SU-DHL-6 (cell line): ENCODE data around the gene HBEGF.

Experiments used
- H2AFZ ChIP-seq: fragments of 200-600 bp; sonication (generic); 2 replicates; pipeline ENCODE4 v1.6.1; 2014; ENCODE audit warnings: low read depth, mild to moderate bottlenecking, moderate library complexity, mixed read lengths, antibody characterized with exemption, low read length; ENCODE audit not compliant: severe bottlenecking
- H3F3A ChIP-seq: fragments of 200-600 bp; shearing (Covaris generic); 2 replicates; pipeline ENCODE4 v1.6.0; 2016; ENCODE audit warnings: antibody characterized with exemption, mild to moderate bottlenecking; ENCODE audit not compliant: insufficient read depth
- H3K27ac ChIP-seq: fragments of 200-600 bp; sonication (generic); 2 replicates; pipeline ENCODE4 v1.5.1; 2016; ENCODE audit warnings: low read depth, mild to moderate bottlenecking, low read length, moderate library complexity, mixed read lengths
- H3K27me3 ChIP-seq: fragments of 200-600 bp; sonication (generic), shearing (Covaris generic); 2 replicates; pipeline ENCODE4 v1.6.0; 2014; ENCODE audit warnings: mild to moderate bottlenecking, low read length
- H3K36me3 ChIP-seq: fragments of 200-600 bp; sonication (generic); 2 replicates; pipeline ENCODE4 v1.6.1; 2014; ENCODE audit warnings: mild to moderate bottlenecking, low read length, mixed read lengths
- H3K4me2 ChIP-seq: fragments of 300-600, 200-600 bp; shearing (Covaris generic), sonication (generic); 2 replicates; pipeline ENCODE4 v1.6.0; 2014; ENCODE audit warnings: low read length, low read depth, mild to moderate bottlenecking; ENCODE audit not compliant: poor library complexity, severe bottlenecking
- H3K4me3 ChIP-seq: fragments of 200-600 bp; sonication (generic); 2 replicates; pipeline ENCODE4 v1.5.1; 2014; ENCODE audit warnings: antibody characterized with exemption, low read length, mild to moderate bottlenecking, mixed read lengths; ENCODE audit not compliant: insufficient read depth, poor library complexity, severe bottlenecking
- H3K79me2 ChIP-seq: fragments of 200-600 bp; sonication (generic); 2 replicates; pipeline ENCODE4 v1.6.1; 2014; ENCODE audit warnings: mild to moderate bottlenecking, low read length, moderate library complexity; ENCODE audit not compliant: insufficient read depth
- H3K9ac ChIP-seq: fragments of 200-600 bp; sonication (generic); 2 replicates; pipeline ENCODE4 v1.7.0; 2014; ENCODE audit warnings: mild to moderate bottlenecking, low read length
- H3K9me2 ChIP-seq: fragments of 200-600 bp; sonication (generic); replicated peaks from 2 replicates; pipeline ENCODE4 v1.6.1; 2014; ENCODE audit warnings: low read length; ENCODE audit not compliant: insufficient read depth
- H3K9me3 ChIP-seq: fragments of 200-600 bp; sonication (generic); 2 replicates; pipeline ENCODE4 v1.6.1; 2014; ENCODE audit warnings: low read length, mixed read lengths; ENCODE audit not compliant: insufficient read depth
- H4K20me1 ChIP-seq: fragments of 200-600 bp; sonication (generic); 2 replicates; pipeline ENCODE4 v1.6.1; 2014; ENCODE audit warnings: low read depth, mild to moderate bottlenecking, antibody characterized with exemption, low read length, moderate library complexity, mixed read lengths
- CTCF ChIP-seq: fragments of 200-600 bp; sonication (generic); IDR thresholded peaks from one replicate; pipeline ENCODE4 v1.5.1; 2017; ENCODE audit warnings: antibody characterized with exemption, mild to moderate bottlenecking, low read length, moderate library complexity; ENCODE audit not compliant: insufficient read depth, poor library complexity, severe bottlenecking
- EZH2phosphoT487 ChIP-seq: fragments of 200-600 bp; sonication (generic), shearing (Covaris generic); conservative IDR thresholded peaks from 2 replicates; pipeline ENCODE4 v1.6.1; 2018; ENCODE audit warnings: mild to moderate bottlenecking, antibody characterized with exemption, low read length, moderate library complexity, mixed read lengths

The HBEGF gene

GRCh38 chr5:140365941-140366340, 19.5 kb upstream of the HBEGF start:
- no peak overlapping the region for H3K4me2 ChIP-seq

GRCh38 chr5:140365282-140365681, 18.9 kb upstream of the HBEGF start:
- no peaks in the 10 kb centered on the region for H3K9me2 ChIP-seq
- H3F3A ChIP-seq = no peaks in the 10 kb centered on the region
- H3K9me3 ChIP-seq = no peaks in the 10 kb centered on the region
- H3K27ac ChIP-seq = no peak overlapping the region
- TF ChIP-seq EZH2phosphoT487 (no peak), CTCF (no peak)
- no peaks in the 10 kb centered on the region for H4K20me1 ChIP-seq
- no peak overlapping the region for H2AFZ ChIP-seq
- no peak overlapping the region for H3K4me3 ChIP-seq
- no peaks in the 10 kb centered on the region for H3K27me3 ChIP-seq
- H3K36me3 ChIP-seq = no peaks in the 10 kb centered on the region
- no peak overlapping the region for H3K4me2 ChIP-seq
- H3K9ac ChIP-seq = no peak overlapping the region
- no peaks in the 10 kb centered on the region for H3K79me2 ChIP-seq

More at GRCh38 chr5:140365941-140366340, 19.5 kb upstream of the HBEGF start:
- no peak overlapping the region for H3K27ac ChIP-seq
- H3F3A ChIP-seq = no peaks in the 10 kb centered on the region
- H2AFZ ChIP-seq = no peak overlapping the region
- H4K20me1 ChIP-seq = no peaks in the 10 kb centered on the region
- no peaks in the 10 kb centered on the region for H3K9me2 ChIP-seq
- no peaks in the 10 kb centered on the region for H3K9me3 ChIP-seq
- H3K79me2 ChIP-seq = no peaks in the 10 kb centered on the region
- H3K4me3 ChIP-seq = no peak overlapping the region
- H3K36me3 ChIP-seq = no peaks in the 10 kb centered on the region
- no peak overlapping the region for H3K9ac ChIP-seq
- no peak for TF ChIP-seq CTCF
- TF ChIP-seq EZH2phosphoT487 = no peak
- no peaks in the 10 kb centered on the region for H3K27me3 ChIP-seq

GRCh38 chr5:140364472-140364765, 18.0 kb upstream of the HBEGF start:
- no peak overlapping the region for H2AFZ ChIP-seq
- no peaks in the 10 kb centered on the region for H4K20me1 ChIP-seq
- no peaks in the 10 kb centered on the region for H3K36me3 ChIP-seq
- H3K9me2 ChIP-seq = no peaks in the 10 kb centered on the region
- no peak for TF ChIP-seq CTCF
- no peak for TF ChIP-seq EZH2phosphoT487
- H3K4me3 ChIP-seq = no peak overlapping the region
- H3K9me3 ChIP-seq = no peaks in the 10 kb centered on the region
- H3K27me3 ChIP-seq = no peaks in the 10 kb centered on the region
- H3K79me2 ChIP-seq = no peaks in the 10 kb centered on the region
- H3F3A ChIP-seq = no peaks in the 10 kb centered on the region
- H3K27ac ChIP-seq = no peak overlapping the region
- no peak overlapping the region for H3K9ac ChIP-seq
- H3K4me2 ChIP-seq = no peak overlapping the region
